ENCODE measurements around the gene ITGAL. TPM values are rescaled to one million over a fixed set of nuclear protein-coding genes. Genes with fewer than 3 reads are reported as not detected.

The ITGAL gene
- total RNA-seq, 1 experiment from 2014 or later = 0.57 TPM

GRCh38 chr16:30534368-30535105, 62.0 kb downstream of the ITGAL start, which contains the start of gene ZNF747:
TSS of gene ZNF747 (minus strand) at chr16:30534858. CDS start at chr16:30534679, 179 bp downstream.
- Mint-ChIP-seq H3K4me1 (ENCODE audit: low read depth, unreplicated experiment) (no peaks in the 10 kb centered on the region), H3K36me3 (ENCODE audit: insufficient read depth, unreplicated experiment) (peaks cover 12% of the 10 kb centered on the region), H3K4me3 (ENCODE audit: unreplicated experiment) (peak within 1 kb of the TSS; percentile 87), H3K9me3 (ENCODE audit: unreplicated experiment) (no peaks in the 10 kb centered on the region), H3K27me3 (ENCODE audit: insufficient read depth, unreplicated experiment) (no peaks in the 10 kb centered on the region), H3K27ac (ENCODE audit: unreplicated experiment) (peak within 1 kb of the TSS; percentile 91)
- Histone ChIP-seq H3K27me3 (replicated peaks; ENCODE audit: control insufficient read depth, insufficient read depth, low read length) (no peaks in the 10 kb centered on the region), H3K4me1 (no peaks in the 10 kb centered on the region; the same call in 1 of the 2 replicates), H3K4me3 (ENCODE audit: low read depth, low read length) (peak within 1 kb of the TSS; percentile 80), H3K36me3 (ENCODE audit: control insufficient read depth, insufficient read depth, low read length) (no peaks in the 10 kb centered on the region; the same call in 1 of the 2 replicates), H3K9me3 (no peaks in the 10 kb centered on the region)
- intact Hi-C loops (cut with micrococcal nuclease; ENCODE audit: unreplicated experiment) = loop anchor here (1.0 to 2.0 kb wide), 5 partner anchors 24 to 104 kb away; partner anchors contain the start of genes DCTPP1 and ZNF764
- BruUV-seq (replicated peaks) = TSS peak; percentile 24
- ChIA-PET POLR2A (interaction anchor here (0.6 to 2.5 kb wide), 14 partner anchors 24 to 470 kb away, joined by 3 to 26 read pairs (median 6); partner anchors contain the start of genes DCTPP1, FBRS, PRR14 and ZNF688), CTCF (interaction anchor here (0.6 to 3.0 kb wide), 5 partner anchors 23 to 132 kb away, joined by 3 to 43 read pairs (median 14); partner anchors contain the start of genes DCTPP1, ZNF688 and ZNF764)
- peak; percentile 89 to 93 for DNase-seq
- TF ChIP-seq, protein P1, sequence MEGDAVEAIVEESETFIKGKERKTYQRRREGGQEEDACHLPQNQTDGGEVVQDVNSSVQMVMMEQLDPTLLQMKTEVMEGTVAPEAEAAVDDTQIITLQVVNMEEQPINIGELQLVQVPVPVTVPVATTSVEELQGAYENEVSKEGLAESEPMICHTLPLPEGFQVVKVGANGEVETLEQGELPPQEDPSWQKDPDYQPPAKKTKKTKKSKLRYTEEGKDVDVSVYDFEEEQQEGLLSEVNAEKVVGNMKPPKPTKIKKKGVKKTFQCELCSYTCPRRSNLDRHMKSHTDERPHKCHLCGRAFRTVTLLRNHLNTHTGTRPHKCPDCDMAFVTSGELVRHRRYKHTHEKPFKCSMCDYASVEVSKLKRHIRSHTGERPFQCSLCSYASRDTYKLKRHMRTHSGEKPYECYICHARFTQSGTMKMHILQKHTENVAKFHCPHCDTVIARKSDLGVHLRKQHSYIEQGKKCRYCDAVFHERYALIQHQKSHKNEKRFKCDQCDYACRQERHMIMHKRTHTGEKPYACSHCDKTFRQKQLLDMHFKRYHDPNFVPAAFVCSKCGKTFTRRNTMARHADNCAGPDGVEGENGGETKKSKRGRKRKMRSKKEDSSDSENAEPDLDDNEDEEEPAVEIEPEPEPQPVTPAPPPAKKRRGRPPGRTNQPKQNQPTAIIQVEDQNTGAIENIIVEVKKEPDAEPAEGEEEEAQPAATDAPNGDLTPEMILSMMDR (IDR thresholded peaks at IDR 0.05; ENCODE audit: insufficient read depth in 1 of 2, low read depth in 1 of 2, low read length in 1 of 2, severe bottlenecking in 1 of 2, unreplicated experiment in 1 of 2) = no peak

GRCh38 chr16:30535106-30535776, 62.7 kb downstream of the ITGAL start:
- ChIA-PET CTCF (interaction anchor here (0.6 to 3.0 kb wide), 16 partner anchors 8 to 164 kb away, joined by 3 to 43 read pairs (median 5); partner anchors contain the start of genes DCTPP1, PRR14, ZNF688 and ZNF689), POLR2A (interaction anchor here (0.6 to 2.5 kb wide), 19 partner anchors 8 to 470 kb away, joined by 3 to 26 read pairs (median 5); partner anchors contain the start of genes DCTPP1, FBRS, PRR14 and ZNF688)
- Mint-ChIP-seq H3K4me3 (ENCODE audit: unreplicated experiment) (peak overlapping the region; percentile 87), H3K36me3 (ENCODE audit: insufficient read depth, unreplicated experiment) (peaks cover 12% of the 10 kb centered on the region), H3K27ac (ENCODE audit: unreplicated experiment) (peak overlapping the region; percentile 91), H3K4me1 (ENCODE audit: low read depth, unreplicated experiment) (no peaks in the 10 kb centered on the region), H3K27me3 (ENCODE audit: insufficient read depth, unreplicated experiment) (no peaks in the 10 kb centered on the region), H3K9me3 (ENCODE audit: unreplicated experiment) (no peaks in the 10 kb centered on the region)
- TSS peak; percentile 93 for BruUV-seq (replicated peaks)
- intact Hi-C loops (cut with micrococcal nuclease; ENCODE audit: unreplicated experiment) = loop anchor here (1.0 to 2.0 kb wide), 5 partner anchors 24 to 105 kb away; partner anchors contain the start of genes DCTPP1 and ZNF764
- no peaks in the 10 kb centered on the region; the same call in 1 of the 2 replicates for H3K36me3 ChIP-seq (ENCODE audit: control insufficient read depth, insufficient read depth, low read length)
- peaks cover 3% of the 10 kb centered on the region; the same call in 1 of the 2 replicates for H3K4me1 ChIP-seq
- H3K27me3 ChIP-seq (replicated peaks; ENCODE audit: control insufficient read depth, insufficient read depth, low read length) = no peaks in the 10 kb centered on the region
- H3K4me3 ChIP-seq (ENCODE audit: low read depth, low read length) = peak overlapping the region; percentile 80
- no peak for DNase-seq
- H3K9me3 ChIP-seq = no peaks in the 10 kb centered on the region
- TF ChIP-seq, protein P1 (IDR thresholded peaks at IDR 0.05; ENCODE audit: insufficient read depth in 1 of 2, low read depth in 1 of 2, low read length in 1 of 2, severe bottlenecking in 1 of 2, unreplicated experiment in 1 of 2) = no peak
